Right lobe of liver (tissue), 4 donors: ENCODE measurements around the gene RBMS3.

Experiments used
- POLR2A ChIP-seq: fragments of 450-650 bp; IDR thresholded peaks from one replicate; pipeline ENCODE4 v1.6.1; 2017; ENCODE audit warnings: antibody characterized with exemption, mild to moderate bottlenecking
- TF ChIP-seq, protein P1 (sequence below), 4 donors: fragments of 200-600 bp in 3 of 4; fragments of 450-650 bp in 1 of 4; IDR thresholded peaks; one replicate each; pipeline versions ENCODE4 v1.5.1 to v1.8.0; 2016 to 2022; ENCODE audit warnings: antibody characterized with exemption in 4 of 4, mild to moderate bottlenecking in 2 of 4
- donor health status: DM: no; HTN: no; CAD: no.
- donor health status: DM: no; HTN: no; CAD: no.
- donor health status: DM: no; HTN: yes; CAD: no.

- TF ChIP-seq, protein P1, sequence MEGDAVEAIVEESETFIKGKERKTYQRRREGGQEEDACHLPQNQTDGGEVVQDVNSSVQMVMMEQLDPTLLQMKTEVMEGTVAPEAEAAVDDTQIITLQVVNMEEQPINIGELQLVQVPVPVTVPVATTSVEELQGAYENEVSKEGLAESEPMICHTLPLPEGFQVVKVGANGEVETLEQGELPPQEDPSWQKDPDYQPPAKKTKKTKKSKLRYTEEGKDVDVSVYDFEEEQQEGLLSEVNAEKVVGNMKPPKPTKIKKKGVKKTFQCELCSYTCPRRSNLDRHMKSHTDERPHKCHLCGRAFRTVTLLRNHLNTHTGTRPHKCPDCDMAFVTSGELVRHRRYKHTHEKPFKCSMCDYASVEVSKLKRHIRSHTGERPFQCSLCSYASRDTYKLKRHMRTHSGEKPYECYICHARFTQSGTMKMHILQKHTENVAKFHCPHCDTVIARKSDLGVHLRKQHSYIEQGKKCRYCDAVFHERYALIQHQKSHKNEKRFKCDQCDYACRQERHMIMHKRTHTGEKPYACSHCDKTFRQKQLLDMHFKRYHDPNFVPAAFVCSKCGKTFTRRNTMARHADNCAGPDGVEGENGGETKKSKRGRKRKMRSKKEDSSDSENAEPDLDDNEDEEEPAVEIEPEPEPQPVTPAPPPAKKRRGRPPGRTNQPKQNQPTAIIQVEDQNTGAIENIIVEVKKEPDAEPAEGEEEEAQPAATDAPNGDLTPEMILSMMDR (IDR thresholded peaks at IDR 0.05), result no peak
- no peak for TF ChIP-seq POLR2A
Observed at GRCh38 chr3:29760226-29760685, 479.4 kb downstream of the RBMS3 start.
